Measurements from ENCODE around the gene LPCAT2. TPM values are rescaled to one million over a fixed set of nuclear protein-coding genes. Genes with fewer than 3 reads are reported as not detected.

LPCAT2 gene
- total RNA-seq, 1 experiment from 2014 or later = 80.5 TPM

DNA sequence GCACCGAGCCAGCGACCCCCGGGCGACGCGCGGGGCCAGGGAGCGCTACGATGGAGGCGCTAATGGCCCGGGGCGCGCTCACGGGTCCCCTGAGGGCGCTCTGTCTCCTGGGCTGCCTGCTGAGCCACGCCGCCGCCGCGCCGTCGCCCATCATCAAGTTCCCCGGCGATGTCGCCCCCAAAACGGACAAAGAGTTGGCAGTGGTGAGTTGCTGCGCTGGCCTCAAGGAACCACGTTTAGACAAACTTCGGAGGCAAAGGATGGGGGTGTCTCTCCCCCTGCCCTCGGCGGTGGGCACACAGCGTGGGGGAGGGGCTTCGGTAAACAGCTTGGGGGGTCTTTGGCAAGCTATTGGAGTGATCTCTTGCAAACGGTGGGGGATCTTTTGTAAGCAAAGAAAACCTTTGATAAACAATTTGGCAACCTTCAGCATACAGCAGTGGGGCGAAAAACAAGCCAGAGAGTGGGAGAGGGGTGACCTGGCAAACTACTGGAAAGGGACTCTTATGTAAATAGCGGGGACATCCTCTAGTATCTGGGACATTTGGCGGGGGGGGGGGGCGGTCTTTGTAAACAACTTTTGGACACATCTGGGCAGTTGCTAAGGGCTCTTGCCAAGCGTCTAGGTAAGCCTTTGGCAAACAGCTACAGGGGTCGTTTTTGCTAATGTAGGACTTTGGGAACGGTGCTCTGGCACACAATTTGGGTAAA is 29.3 kb upstream of the LPCAT2 start:
- DNase-seq (ENCODE audit: low read depth) = no peak

DNA sequence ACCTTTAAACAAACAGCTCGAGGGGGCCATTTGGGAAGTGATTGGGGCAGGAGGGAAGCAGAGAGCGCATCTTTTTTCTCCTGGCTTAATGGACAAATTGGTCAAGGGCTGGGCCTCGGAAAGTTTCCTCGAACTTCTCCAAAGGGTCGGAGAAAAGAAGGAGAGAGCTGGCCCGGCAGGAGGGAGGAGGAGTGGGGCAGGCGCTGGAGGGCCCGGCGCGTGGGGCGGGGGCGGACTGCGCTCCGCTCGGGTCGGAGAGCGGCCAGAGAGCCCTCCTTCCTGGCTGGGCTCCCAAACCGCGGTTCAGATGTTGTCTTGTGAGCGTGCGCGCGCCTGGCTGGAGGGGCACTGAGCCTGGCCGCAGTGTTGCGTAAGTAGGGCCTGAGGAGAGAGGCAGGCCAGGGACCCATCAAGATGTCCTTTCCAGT is 28.6 kb upstream of the LPCAT2 start:
- DNase-seq (ENCODE audit: low read depth) = peak; percentile 96

DNA sequence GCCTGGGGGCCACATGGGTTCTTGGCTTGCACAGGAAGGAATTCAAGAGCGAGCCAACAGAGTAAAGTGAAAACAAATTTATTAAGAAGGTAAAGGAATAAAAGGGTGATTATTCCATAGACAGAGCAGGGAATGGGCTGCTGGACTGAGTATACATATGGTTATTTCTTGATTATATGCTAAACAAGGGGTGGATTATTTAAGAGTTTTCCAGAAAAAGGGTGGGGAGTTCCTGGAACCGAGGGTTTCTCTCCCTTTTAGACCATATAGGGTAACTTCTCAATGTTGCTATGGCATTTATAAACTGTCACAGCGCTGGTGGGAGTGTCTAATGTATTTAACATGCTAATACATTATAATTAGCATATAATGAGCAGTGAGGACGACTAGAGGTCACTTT is 27.8 kb upstream of the LPCAT2 start:
- no peak for DNase-seq (ENCODE audit: low read depth)

DNA sequence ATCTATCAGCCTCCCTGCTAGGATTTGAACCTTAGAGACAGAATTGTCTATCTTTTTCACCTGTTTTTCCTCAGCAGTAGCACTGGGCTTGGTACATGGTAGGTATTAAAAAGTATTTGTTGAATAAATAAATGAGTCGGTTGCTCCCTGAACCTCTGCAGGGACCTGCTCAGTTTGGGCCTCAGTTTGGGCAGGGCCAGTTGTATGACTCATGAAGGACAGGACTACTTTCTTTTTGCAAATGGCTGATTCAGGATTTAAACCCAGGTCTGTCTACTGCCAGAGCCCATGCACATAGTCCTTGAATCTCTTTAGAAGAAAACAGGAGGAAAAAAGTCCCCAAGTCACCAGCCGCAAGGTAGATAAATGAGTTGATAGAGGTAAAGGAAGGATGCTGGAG is 26.8 kb upstream of the LPCAT2 start:
- DNase-seq (ENCODE audit: low read depth) = peak; percentile 64

DNA sequence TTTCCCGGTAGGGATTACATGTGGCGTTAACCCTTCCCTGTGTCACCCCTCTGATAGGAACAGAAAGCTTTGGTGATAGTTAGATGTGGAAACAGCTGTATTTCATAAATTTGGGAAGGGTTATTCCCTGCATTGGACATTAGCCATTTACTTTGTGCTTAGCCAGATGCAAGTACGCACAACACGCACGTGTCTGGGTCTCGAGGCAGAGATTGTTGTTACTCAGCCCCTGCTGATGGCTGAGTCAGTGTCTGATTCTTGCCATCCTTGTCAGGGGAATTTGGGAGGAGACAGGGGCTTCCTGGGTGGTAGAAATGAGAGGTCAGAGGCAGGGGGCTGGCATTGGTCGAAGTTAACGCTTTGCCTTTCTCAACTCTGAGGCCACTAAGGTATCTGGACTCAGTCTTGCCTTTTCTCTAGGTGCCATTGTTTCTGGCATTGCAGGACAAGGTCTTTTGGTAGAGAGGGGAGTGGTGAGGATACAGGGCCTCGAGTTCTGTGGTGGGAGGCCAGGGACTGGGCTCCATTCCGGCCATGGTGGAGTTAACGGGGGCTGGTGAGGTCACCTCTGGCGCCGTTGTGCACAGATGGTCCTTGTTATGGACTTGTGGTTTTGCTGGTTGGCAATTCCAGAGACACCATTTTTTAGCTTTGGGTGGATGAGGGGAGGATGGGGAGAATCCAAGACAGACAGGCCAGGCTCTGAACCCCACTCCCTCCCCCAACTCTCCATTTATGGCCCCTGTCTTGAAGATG is 21.6 kb upstream of the LPCAT2 start:
- peak; percentile 96 for DNase-seq (ENCODE audit: low read depth)

DNA sequence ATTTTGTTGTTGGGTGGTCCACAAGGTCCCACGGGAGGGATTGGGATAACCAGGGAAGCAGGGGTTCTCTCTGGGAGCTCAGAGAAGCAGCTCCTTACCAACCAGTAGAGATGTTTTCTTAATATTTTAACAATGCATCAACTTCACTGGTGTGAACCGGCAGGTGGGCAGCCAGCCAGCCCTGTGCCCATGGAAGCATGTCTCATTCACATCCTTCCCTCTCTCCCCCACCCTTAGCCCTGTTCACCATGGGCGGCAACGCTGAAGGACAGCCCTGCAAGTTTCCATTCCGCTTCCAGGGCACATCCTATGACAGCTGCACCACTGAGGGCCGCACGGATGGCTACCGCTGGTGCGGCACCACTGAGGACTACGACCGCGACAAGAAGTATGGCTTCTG is 20.6 kb upstream of the LPCAT2 start:
- DNase-seq (ENCODE audit: low read depth) = peak; percentile 67

DNA sequence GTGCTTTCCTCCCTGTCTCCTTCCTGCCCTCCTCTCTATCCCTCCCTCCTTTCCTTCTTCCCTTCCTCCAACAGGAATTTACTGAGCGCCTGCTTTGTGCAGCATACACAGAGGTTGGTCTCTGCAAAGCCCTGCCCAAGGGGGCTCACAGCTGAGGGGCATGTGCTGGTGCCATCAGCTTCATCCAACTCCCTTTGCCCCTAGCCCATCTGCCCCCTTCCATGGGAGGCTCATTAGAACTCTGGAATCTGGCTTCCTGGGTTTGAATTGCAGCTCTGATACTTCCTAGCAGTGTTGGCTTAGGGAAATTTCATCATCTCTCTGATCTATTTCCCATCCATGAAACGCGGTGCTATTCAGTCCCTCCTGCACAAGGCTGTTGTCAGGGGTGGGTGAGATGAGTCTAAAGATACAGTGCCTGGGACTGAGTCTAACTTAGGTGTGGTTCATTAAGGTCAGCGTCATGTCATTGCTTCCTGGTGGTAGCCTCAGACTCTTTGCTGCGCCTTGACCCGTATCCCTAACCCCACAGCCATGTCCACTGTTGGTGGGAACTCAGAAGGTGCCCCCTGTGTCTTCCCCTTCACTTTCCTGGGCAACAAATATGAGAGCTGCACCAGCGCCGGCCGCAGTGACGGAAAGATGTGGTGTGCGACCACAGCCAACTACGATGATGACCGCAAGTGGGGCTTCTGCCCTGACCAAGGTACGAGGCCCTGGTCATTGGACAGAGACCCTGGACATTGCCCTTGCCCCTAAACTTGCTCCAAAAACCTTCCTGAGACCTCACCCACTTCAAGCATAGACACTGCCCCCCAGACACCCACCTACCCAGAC is 19.5 kb upstream of the LPCAT2 start:
- DNase-seq (ENCODE audit: low read depth) = no peak

DNA sequence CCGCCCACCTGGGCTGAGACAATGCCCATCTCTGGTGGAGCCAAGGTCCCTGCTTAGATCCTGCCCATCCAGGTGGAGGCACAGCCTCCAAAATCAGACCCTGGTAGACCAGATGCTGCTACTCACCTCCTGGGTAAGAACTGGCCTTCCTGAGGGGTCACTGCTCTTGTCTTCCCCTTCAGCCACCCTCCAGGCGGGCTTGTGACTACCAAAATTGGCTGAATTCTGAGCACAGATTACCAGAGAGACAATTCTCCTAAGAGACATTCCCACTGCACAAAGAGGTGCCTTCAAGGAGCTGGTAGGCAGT is 19.0 kb upstream of the LPCAT2 start:
- no peak for DNase-seq (ENCODE audit: low read depth)

DNA sequence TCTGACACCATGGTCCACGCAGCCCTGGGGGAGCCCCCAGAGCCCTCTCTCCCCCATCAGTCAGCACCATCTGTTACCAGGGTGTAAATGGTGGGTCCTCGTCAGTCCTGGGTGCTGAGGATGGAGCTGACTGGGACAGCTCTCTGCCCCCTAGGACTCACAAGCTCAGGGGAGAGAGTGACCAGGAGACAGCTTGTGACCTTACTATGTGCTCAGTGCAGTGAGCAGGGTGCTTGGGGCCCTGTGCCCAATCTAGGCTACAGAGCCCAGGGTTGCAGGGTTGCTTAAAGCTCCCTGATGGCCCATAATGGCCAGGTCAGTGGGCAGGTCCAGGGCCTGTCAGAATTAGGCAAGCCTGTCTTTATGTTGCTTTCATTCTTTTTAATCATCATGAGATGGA is 18.6 kb upstream of the LPCAT2 start:
- DNase-seq (ENCODE audit: low read depth) = no peak

DNA sequence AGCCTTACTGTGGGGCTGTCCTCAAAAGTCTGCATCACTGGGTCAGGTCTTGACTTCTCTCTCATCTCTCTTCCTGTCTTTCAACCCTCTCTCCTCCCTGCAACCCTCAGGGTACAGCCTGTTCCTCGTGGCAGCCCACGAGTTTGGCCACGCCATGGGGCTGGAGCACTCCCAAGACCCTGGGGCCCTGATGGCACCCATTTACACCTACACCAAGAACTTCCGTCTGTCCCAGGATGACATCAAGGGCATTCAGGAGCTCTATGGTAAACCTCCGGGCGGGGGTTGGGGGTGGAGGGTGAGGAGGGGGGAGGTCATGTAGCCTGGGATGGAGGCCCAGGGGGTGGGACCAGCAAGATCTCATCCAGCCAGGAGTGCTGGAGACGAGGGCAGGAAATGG is 17.2 kb upstream of the LPCAT2 start:
- DNase-seq (ENCODE audit: low read depth) = no peak

DNA sequence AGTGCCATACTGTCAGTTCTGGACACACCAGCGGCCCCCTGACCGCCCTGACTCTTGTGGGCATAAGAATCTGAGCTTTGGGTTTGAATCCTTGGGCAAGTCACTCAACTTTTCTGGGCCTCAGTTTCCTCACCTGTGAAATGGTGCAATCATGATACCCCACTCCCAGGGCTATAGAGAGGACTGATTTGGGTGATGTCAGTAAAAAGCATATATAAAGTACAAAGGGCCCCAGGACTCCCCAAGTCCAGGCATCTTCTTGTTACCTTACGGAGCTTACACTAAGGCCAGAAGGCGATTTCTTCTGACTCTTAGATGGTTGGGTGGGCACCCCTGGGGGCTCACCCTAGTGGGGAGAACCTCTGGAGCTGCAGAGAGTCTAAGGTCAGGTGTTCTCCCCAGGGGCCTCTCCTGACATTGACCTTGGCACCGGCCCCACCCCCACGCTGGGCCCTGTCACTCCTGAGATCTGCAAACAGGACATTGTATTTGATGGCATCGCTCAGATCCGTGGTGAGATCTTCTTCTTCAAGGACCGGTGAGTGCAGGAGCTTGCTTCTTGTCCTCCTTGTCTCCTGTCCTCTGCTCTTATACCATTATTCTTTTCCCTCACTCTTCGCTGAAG is 16.0 kb upstream of the LPCAT2 start:
- DNase-seq (ENCODE audit: low read depth) = no peak

DNA sequence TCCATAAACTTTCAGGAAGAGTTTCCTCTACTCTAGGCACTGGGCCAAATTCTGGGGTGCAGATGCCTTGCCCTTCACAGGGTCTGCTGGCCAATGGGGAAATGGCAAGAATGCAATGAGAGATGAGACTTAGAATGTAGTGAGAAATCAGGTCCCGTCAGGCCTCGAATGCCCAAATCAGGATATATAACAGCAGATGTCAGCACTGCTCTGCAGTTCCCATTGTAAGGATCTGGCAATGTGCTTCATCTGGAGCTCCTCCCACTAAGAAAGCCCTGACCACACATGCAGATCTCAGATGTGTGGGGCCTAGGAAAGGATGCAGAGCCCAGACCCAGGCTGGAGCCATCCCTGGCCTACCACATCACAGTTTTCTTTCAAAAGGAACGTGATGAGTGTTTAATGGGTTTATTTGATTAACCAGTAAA is 13.9 kb upstream of the LPCAT2 start:
- peak; percentile 97 for DNase-seq (ENCODE audit: low read depth)

DNA sequence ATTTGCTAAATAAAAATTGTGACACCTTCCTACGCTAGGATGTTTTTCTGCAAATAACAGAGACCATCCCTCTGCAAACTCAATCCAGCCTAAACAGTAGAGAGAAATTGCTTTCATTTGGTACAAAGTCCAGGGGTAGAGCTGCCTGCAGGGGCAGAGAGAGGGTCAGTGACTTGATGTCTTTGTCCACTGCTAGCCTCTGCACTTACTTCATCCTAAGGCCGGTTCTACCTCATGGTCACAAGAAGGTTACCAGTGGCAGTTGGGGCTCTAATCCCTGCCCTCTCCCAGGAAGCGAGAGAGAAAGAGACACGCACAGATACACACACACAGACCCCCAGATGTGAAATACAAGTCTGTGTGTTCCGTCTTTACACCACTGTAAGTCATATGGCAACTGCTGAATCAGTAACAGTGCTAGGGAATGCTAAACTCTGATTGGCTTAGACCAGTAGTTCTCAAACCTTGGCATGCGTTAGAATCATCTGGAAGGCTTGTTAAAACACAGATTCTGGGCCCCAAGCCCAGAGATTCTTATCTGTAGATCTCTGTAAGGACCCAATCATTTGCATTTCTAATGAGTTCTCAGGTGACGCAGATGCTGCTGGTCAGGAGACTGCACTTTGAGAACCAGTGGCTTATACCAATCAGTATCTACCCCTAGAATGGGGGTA is 13.1 kb upstream of the LPCAT2 start:
- DNase-seq (ENCODE audit: low read depth) = peak; percentile 85

DNA sequence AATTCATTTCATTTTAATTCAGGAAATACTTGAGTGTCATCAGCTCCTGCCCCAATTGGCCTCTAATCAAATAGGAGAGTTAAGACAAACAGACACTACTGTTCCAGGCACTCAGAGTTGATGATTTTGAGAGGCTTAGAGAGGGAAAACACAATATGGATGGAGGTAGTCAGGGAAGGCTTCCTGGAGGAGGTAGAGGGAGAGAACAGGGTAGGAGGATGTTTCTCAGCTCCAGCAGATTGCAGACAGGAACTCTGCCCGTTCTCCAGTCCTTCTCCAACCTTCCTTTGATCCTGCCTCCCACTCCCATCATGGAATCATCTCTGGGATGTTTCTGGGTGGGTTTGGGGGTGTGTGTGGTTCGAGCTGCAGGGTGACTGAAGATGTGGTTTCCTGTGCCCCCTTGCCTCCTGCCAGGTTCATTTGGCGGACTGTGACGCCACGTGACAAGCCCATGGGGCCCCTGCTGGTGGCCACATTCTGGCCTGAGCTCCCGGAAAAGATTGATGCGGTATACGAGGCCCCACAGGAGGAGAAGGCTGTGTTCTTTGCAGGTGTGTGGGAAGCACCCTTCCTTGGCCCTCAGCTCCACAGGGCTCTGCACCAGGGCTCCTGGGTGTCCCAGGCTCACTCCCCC is 12.2 kb upstream of the LPCAT2 start:
- peak; percentile 85 for DNase-seq (ENCODE audit: low read depth)

DNA sequence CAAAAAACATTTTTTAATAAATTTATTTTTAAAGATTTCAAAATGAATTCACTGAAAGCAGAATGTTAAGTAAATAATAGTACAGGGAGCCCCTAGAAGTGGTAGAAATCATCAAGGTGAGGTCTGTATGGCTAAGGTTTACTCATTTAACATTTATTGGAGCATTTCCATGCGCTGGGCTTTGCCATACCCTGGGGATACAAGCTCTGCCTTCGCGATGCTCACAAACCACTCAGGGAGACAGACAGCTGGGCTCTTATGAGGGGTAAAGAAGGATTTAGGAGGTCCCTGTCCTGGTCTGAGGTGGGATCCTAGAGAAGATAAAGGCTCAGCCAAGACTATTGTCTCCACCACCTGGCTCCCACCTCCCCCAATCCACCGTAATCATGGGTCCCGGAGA is 11.3 kb upstream of the LPCAT2 start:
- DNase-seq (ENCODE audit: low read depth) = no peak

DNA sequence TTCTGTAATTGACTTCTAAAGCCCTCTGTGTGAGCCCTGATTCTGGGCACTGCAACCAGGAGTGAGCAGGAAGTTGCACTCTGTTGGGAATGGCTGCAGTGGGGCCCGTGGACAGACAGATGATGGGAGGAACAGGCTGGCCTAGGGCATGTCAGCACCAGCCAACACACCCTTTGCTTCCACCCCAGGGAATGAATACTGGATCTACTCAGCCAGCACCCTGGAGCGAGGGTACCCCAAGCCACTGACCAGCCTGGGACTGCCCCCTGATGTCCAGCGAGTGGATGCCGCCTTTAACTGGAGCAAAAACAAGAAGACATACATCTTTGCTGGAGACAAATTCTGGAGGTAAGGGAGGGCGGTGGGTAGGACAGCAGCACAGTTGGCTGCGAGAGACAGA is 10.8 kb upstream of the LPCAT2 start:
- no peak for DNase-seq (ENCODE audit: low read depth)

DNA sequence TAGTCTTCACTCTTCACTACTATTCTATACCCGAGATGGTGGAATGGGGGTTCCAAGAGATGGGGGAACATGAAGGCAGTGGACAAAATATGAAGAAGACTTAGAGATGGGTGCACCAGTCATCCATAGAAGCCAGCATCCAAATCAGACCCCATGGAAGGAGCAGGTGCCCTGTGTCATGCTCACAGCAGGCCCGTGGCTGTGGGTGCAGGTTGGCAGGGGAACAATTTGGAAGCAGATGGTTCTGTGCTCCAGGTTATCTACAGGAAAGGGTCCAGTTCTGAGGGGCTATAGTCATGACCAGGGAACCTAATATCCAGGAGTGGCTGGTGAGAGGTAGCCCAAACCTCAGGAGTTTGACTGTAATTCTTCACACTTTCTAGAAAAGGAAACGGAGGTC is 9.6 kb upstream of the LPCAT2 start:
- no peak for DNase-seq (ENCODE audit: low read depth)

DNA sequence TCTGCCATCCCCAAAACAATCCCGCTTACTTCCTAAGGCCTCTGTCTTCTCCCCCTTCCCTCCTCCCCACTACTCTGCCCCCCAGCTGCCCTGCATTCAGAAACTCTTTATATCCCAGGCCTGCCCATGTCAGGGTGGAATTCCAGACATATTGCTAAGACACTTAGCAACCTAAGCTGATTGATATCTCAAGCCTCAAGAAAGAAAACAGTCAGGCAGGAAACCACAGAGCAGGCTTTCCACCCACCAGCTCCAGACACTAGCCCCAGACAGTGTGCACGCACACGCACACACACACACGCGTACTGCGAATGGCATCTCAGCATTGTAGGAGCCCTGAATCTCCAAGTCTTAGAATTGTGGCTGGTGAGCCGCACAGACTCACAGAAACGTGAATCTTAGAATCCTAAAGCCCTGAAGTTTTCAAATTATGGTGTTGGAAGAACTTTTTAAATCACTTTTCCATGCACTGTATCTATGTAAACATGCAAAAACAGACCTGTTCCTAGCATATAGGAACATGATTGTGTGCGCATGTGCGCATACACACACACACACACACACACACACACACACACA is 8.8 kb upstream of the LPCAT2 start:
- peak; percentile 100 for DNase-seq (ENCODE audit: low read depth)

DNA sequence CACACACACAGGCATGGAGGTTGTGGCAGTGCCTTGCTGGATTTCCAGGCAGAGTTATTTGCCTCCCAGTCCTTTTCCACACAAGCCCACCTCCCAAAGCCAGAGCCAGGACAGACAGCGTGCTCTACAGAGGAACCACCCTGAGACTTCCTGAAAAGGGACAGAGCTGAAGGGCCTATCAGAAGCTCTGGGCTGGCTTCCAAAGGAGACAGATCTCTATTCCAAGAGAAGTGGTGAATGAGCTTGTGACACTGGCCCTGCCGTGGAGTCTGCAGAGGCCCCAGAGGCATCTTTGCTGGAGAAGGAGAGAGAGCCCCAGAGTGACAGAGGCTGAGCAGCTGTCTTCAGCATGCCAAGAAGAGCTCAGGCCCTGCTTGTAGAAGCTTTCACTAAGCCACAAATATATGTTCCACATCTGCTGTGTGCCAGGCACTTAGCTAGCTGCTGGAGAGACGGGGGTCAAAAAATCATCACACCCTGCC is 8.3 kb upstream of the LPCAT2 start:
- DNase-seq (ENCODE audit: low read depth) = peak; percentile 98

DNA sequence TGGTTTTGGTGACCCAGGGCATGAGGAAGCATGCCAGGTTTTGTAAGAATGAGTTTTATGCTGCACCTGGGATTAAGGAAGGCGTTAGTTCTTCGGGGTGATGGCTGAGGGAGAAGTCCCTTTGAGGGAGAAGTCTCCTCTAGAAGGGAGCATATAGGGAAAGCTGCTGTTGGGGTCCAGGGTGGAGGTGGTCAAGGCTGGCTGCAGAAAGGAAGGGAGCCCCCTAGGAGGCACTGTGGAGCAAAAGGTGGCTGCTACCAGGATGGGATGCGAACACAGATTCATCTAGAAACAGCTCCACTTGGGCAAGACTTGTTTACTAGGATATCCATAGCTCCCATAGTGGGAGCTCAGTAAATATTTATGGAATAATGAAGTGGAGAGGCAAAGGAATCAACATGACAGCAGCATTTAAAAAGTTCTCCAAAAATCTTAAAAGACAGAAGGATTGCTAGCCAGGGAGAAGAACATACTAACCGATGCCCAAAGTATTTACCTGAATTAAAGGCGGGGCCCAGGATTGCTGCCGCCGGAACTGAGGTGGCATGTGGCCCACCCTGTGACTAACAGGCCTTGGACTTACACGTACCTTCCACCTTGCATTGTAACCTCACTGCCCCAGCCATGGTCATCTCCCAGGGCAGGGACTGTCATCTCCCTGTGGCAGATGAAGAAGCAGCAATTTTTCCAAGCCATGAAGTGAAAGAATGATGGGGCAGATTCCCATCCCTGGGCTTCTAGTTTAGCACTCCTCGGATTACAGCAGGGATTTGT is 7.1 kb upstream of the LPCAT2 start:
- DNase-seq (ENCODE audit: low read depth) = no peak
